ENCODE measurements around the gene COQ2. TPM values are rescaled to one million over a fixed set of nuclear protein-coding genes. Genes with fewer than 3 reads are reported as not detected.

COQ2 gene
- total RNA-seq, 1 experiment from 2014 or later = 19.5 TPM

DNA sequence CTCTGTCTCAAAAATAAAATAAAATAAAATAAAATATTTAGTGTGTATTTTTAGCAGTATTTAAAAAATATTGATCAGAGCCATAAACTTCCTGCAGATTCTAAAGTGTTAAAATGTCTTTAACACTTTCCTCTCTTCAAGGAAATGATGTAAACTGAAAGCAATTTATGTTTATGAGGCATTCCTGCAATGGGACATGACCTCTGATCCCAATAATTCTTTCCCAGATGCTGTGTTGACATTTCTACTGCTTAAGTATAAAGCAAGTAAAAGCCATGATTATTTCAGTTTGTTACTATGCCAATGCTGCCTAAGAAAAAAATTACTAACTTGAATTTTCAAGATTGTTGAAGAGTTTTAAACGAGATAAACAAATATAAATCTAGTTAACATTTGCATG, 29.0 kb downstream of the COQ2 start:
- peaks cover 21% of the 10 kb centered on the region for H3K4me1 ChIP-seq (replicated peaks; ENCODE audit: insufficient read depth)
- DNase-seq = peak in 1 of 2 experiments; percentile 78
- H3K27me3 ChIP-seq (ENCODE audit: insufficient read depth, low read depth) = no peaks in the 10 kb centered on the region
- H3K9me3 ChIP-seq (ENCODE audit: insufficient read depth, low read depth) = no peaks in the 10 kb centered on the region; the same call in 1 of the 2 replicates
- H2AFZ ChIP-seq = no peak overlapping the region
- no peak for TF ChIP-seq CTCF (conservative IDR thresholded peaks at IDR 0.05)
- no peak for TF ChIP-seq EZH2 (IDR thresholded peaks at IDR 0.05; ENCODE audit: low read depth)
- H3K79me2 ChIP-seq (ENCODE audit: low read depth) = no peaks in the 10 kb centered on the region
- intact Hi-C loops (cut with micrococcal nuclease; ENCODE audit: unreplicated experiment) = loop anchor here (5.0 kb wide), 1 partner anchor 48 kb away; no protein-coding TSS in a partner anchor
- ChIA-PET POLR2A (ENCODE audit: unreplicated experiment) (no interaction called here), CTCF (no interaction called here)
- H3K36me3 ChIP-seq (ENCODE audit: low read depth) = no peaks in the 10 kb centered on the region
- BruUV-seq (replicated peaks) = no TSS peak
- no peak overlapping the region for H3K4me2 ChIP-seq
- H3F3A ChIP-seq (ENCODE audit: insufficient read depth, low read depth) = peaks cover 15% of the 10 kb centered on the region; the same call in 1 of the 2 replicates
- peak overlapping the region; percentile 87 for H3K27ac ChIP-seq
- H3K9me2 ChIP-seq (ENCODE audit: insufficient read depth) = no peaks in the 10 kb centered on the region
- H4K20me1 ChIP-seq (ENCODE audit: insufficient read depth) = no peaks in the 10 kb centered on the region
- H3K4me3 ChIP-seq = no peak overlapping the region

GRCh38 chr4:83252782-83253405, 31.7 kb downstream of the COQ2 start:
- peaks cover 15% of the 10 kb centered on the region; the same call in 1 of the 2 replicates for H3F3A ChIP-seq (ENCODE audit: insufficient read depth, low read depth)
- H3K36me3 ChIP-seq (ENCODE audit: low read depth) = no peaks in the 10 kb centered on the region
- no peak for TF ChIP-seq EZH2 (IDR thresholded peaks at IDR 0.05; ENCODE audit: low read depth)
- TF ChIP-seq CTCF (conservative IDR thresholded peaks at IDR 0.05) = peak; percentile 69
- no peaks in the 10 kb centered on the region for H3K27me3 ChIP-seq (ENCODE audit: insufficient read depth, low read depth)
- no peak overlapping the region for H2AFZ ChIP-seq
- no peaks in the 10 kb centered on the region for H3K9me2 ChIP-seq (ENCODE audit: insufficient read depth)
- peak; percentile 39 to 51 for DNase-seq
- H3K4me1 ChIP-seq (replicated peaks; ENCODE audit: insufficient read depth) = peaks cover 34% of the 10 kb centered on the region
- H3K79me2 ChIP-seq (ENCODE audit: low read depth) = no peaks in the 10 kb centered on the region
- no peak overlapping the region for H3K4me3 ChIP-seq
- BruUV-seq (replicated peaks) = no TSS peak
- no peaks in the 10 kb centered on the region; the same call in 1 of the 2 replicates for H3K9me3 ChIP-seq (ENCODE audit: insufficient read depth, low read depth)
- H3K27ac ChIP-seq = no peak overlapping the region
- intact Hi-C loops (cut with micrococcal nuclease; ENCODE audit: unreplicated experiment) = loop anchor here (2.0 kb wide), 1 partner anchor 142 kb away; no protein-coding TSS in a partner anchor
- POLR2A ChIA-PET (ENCODE audit: unreplicated experiment) = no interaction called here
- no peaks in the 10 kb centered on the region for H4K20me1 ChIP-seq (ENCODE audit: insufficient read depth)
- H3K4me2 ChIP-seq = no peak overlapping the region
- CTCF ChIA-PET = interaction anchor here (0.6 kb wide), 2 partner anchors 128 to 179 kb away, joined by 6 to 14 read pairs; no protein-coding TSS in a partner anchor

GRCh38 chr4:83251447-83251830, 33.2 kb downstream of the COQ2 start:
- DNase-seq = no peak
- intact Hi-C loops (cut with micrococcal nuclease; ENCODE audit: unreplicated experiment) = no loop called here
- ChIA-PET POLR2A (ENCODE audit: unreplicated experiment) (no interaction called here), CTCF (interaction anchor here (0.6 to 0.9 kb wide), 2 partner anchors 31 to 126 kb away, joined by 5 to 13 read pairs; no protein-coding TSS in a partner anchor)
- no peak overlapping the region for H3K4me3 ChIP-seq
- BruUV-seq (replicated peaks) = no TSS peak
- H3F3A ChIP-seq (ENCODE audit: insufficient read depth, low read depth) = peaks cover 5% of the 10 kb centered on the region; the same call in 1 of the 2 replicates
- no peaks in the 10 kb centered on the region for H4K20me1 ChIP-seq (ENCODE audit: insufficient read depth)
- no peaks in the 10 kb centered on the region for H3K27me3 ChIP-seq (ENCODE audit: insufficient read depth, low read depth)
- no peaks in the 10 kb centered on the region for H3K36me3 ChIP-seq (ENCODE audit: low read depth)
- H3K4me2 ChIP-seq = no peak overlapping the region
- H3K27ac ChIP-seq = no peak overlapping the region
- no peaks in the 10 kb centered on the region; the same call in 1 of the 2 replicates for H3K9me3 ChIP-seq (ENCODE audit: insufficient read depth, low read depth)
- H2AFZ ChIP-seq = no peak overlapping the region
- TF ChIP-seq CTCF (conservative IDR thresholded peaks at IDR 0.05) = no peak
- TF ChIP-seq EZH2 (IDR thresholded peaks at IDR 0.05; ENCODE audit: low read depth) = no peak
- H3K4me1 ChIP-seq (replicated peaks; ENCODE audit: insufficient read depth) = peaks cover 24% of the 10 kb centered on the region
- H3K79me2 ChIP-seq (ENCODE audit: low read depth) = no peaks in the 10 kb centered on the region
- H3K9me2 ChIP-seq (ENCODE audit: insufficient read depth) = no peaks in the 10 kb centered on the region
